ENCODE data around the gene MAT1A. TPM values are rescaled to one million over a fixed set of nuclear protein-coding genes. Genes with fewer than 3 reads are reported as not detected.

Gene MAT1A
- total and polyA plus RNA-seq, 9 of the 15 experiments (the other 6 are each of a cell fraction or from before 2014, with no cell fraction given), result 0.03 to 0.30 (median 0.11) TPM; not detected in 2

- TF ChIP-seq, protein P1, sequence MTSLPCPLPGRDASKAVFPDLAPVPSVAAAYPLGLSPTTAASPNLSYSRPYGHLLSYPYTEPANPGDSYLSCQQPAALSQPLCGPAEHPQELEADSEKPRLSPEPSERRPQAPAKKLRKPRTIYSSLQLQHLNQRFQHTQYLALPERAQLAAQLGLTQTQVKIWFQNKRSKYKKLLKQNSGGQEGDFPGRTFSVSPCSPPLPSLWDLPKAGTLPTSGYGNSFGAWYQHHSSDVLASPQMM (CRISPR knock-in tag; IDR thresholded peaks at IDR 0.05), result no peak
- TF ChIP-seq ZNF780A (CRISPR knock-in tag; IDR thresholded peaks at IDR 0.05) (no peak), ZNF431 (CRISPR knock-in tag; IDR thresholded peaks at IDR 0.05) (no peak), ZNF408 (CRISPR knock-in tag; IDR thresholded peaks at IDR 0.05; ENCODE audit: low read depth) (no peak), RBM14 (IDR thresholded peaks at IDR 0.05; ENCODE audit: borderline replicate concordance, insufficient read depth, low read depth, low read length) (no peak), ZNF583 (CRISPR knock-in tag; IDR thresholded peaks at IDR 0.05) (no peak), ZSCAN32 (CRISPR knock-in tag; IDR thresholded peaks at IDR 0.05) (no peak), ZNF707 (CRISPR knock-in tag; conservative IDR thresholded peaks at IDR 0.05) (no peak), RBM34 (IDR thresholded peaks at IDR 0.05; ENCODE audit: borderline replicate concordance, insufficient read depth, low read length) (no peak), ZFX (CRISPR knock-in tag; IDR thresholded peaks at IDR 0.05) (no peak), RAD21 (CRISPR knock-in tag; conservative IDR thresholded peaks at IDR 0.05 in 1 of 2, IDR thresholded peaks at IDR 0.05 in 1 of 2) (peak in 1 of 2 experiments; percentile 13; a peak in 1 of 4 replicates), MCM7 (IDR thresholded peaks at IDR 0.05) (no peak), ZNF644 (tag; IDR thresholded peaks at IDR 0.05; ENCODE audit: low read depth) (peak; percentile 26; the same call in 1 of the 2 replicates), NCOA6 (IDR thresholded peaks at IDR 0.05) (no peak), RFX7 (CRISPR knock-in tag; IDR thresholded peaks at IDR 0.05) (no peak), SNAPC5 (CRISPR knock-in tag; IDR thresholded peaks at IDR 0.05) (no peak)
- TF ChIP-seq, protein P2, sequence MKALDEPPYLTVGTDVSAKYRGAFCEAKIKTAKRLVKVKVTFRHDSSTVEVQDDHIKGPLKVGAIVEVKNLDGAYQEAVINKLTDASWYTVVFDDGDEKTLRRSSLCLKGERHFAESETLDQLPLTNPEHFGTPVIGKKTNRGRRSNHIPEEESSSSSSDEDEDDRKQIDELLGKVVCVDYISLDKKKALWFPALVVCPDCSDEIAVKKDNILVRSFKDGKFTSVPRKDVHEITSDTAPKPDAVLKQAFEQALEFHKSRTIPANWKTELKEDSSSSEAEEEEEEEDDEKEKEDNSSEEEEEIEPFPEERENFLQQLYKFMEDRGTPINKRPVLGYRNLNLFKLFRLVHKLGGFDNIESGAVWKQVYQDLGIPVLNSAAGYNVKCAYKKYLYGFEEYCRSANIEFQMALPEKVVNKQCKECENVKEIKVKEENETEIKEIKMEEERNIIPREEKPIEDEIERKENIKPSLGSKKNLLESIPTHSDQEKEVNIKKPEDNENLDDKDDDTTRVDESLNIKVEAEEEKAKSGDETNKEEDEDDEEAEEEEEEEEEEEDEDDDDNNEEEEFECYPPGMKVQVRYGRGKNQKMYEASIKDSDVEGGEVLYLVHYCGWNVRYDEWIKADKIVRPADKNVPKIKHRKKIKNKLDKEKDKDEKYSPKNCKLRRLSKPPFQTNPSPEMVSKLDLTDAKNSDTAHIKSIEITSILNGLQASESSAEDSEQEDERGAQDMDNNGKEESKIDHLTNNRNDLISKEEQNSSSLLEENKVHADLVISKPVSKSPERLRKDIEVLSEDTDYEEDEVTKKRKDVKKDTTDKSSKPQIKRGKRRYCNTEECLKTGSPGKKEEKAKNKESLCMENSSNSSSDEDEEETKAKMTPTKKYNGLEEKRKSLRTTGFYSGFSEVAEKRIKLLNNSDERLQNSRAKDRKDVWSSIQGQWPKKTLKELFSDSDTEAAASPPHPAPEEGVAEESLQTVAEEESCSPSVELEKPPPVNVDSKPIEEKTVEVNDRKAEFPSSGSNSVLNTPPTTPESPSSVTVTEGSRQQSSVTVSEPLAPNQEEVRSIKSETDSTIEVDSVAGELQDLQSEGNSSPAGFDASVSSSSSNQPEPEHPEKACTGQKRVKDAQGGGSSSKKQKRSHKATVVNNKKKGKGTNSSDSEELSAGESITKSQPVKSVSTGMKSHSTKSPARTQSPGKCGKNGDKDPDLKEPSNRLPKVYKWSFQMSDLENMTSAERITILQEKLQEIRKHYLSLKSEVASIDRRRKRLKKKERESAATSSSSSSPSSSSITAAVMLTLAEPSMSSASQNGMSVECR (CRISPR knock-in tag; IDR thresholded peaks at IDR 0.05), result no peak
- TF ChIP-seq, protein P3, sequence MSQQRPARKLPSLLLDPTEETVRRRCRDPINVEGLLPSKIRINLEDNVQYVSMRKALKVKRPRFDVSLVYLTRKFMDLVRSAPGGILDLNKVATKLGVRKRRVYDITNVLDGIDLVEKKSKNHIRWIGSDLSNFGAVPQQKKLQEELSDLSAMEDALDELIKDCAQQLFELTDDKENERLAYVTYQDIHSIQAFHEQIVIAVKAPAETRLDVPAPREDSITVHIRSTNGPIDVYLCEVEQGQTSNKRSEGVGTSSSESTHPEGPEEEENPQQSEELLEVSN (IDR thresholded peaks at IDR 0.05; ENCODE audit: borderline replicate concordance in 1 of 2, extremely low read depth in 1 of 2, insufficient read depth in 1 of 2, insufficient read length in 1 of 2, low read depth in 1 of 2, low read length in 1 of 2, poor library complexity in 1 of 2, severe bottlenecking in 1 of 2), result peak; percentile 22 to 72
- TF ChIP-seq, protein P4, sequence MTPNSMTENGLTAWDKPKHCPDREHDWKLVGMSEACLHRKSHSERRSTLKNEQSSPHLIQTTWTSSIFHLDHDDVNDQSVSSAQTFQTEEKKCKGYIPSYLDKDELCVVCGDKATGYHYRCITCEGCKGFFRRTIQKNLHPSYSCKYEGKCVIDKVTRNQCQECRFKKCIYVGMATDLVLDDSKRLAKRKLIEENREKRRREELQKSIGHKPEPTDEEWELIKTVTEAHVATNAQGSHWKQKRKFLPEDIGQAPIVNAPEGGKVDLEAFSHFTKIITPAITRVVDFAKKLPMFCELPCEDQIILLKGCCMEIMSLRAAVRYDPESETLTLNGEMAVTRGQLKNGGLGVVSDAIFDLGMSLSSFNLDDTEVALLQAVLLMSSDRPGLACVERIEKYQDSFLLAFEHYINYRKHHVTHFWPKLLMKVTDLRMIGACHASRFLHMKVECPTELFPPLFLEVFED (CRISPR knock-in tag; conservative IDR thresholded peaks at IDR 0.05), result 0 out of 2 replicates have a peak, but pooled peaks have one; percentile 47
Observed at GRCh38 chr10:80289451-80290287, at the start of gene MAT1A (continued).

Measured in K562 (cell line).